SW480 (cell line): ENCODE data around the gene MED15.
A peak's percentile ranks its signal among the peaks of the same experiment; 100 is the strongest.
"Not testable (repeated sequence)": the region's sequence is repeated elsewhere in the genome, so short reads cannot be mapped to it uniquely, and the experiment has no call there.

ENCODE experiments used
- DNase-seq: peaks from one replicate; pipeline ENCODE4 v3.0.0-alpha.2; 2016; ENCODE audit warnings: low spot score

MED15 gene

GRCh38 chr22:20484948-20485683 is 22.3 kb upstream of the MED15 start:
- DNase-seq: no peak

DNA sequence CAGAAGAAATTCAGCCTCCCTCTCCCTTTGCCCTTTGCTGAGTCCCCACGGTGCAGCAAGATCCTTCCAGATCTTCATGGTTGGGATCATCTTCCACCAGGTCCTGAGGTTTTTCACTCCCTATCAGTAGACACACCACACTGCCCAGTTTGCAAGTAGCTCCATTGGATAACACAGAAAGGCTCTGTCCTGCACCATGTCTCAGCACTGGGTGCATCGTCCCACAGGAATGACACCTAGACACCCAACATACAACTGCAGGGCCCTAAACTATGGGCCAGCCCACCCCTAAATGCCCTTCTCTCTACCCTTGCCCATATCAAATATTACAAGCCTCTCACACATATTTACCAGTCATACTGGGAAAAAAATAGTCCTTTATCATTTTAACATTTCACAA is 21.2 kb upstream of the MED15 start:
- no peak for DNase-seq

GRCh38 chr22:20487715-20488114 is 19.7 kb upstream of the MED15 start:
- no peak for DNase-seq

GRCh38 chr22:20488946-20489345 is 18.5 kb upstream of the MED15 start:
- DNase-seq: no peak

- no peak for DNase-seq
Measured at GRCh38 chr22:20490183-20490940, 17.0 kb upstream of the MED15 start.

- DNase-seq: no peak
Measured at GRCh38 chr22:20490941-20491307, 16.5 kb upstream of the MED15 start.

- DNase-seq: no peak
Measured at GRCh38 chr22:20491346-20491745, 16.1 kb upstream of the MED15 start.

- DNase-seq: no peak
Measured at GRCh38 chr22:20494978-20495860, 12.2 kb upstream of the MED15 start, which contains the start of gene KLHL22. Gene KLHL22 (minus strand): TSS chr22:20495795. CDS start chr22:20489211, 6,584 bp downstream.

- DNase-seq: peak; percentile 80
Measured at GRCh38 chr22:20495861-20496681, 11.3 kb upstream of the MED15 start.

- DNase-seq: no peak
Measured at GRCh38 chr22:20497426-20497825, 10.0 kb upstream of the MED15 start.

DNA sequence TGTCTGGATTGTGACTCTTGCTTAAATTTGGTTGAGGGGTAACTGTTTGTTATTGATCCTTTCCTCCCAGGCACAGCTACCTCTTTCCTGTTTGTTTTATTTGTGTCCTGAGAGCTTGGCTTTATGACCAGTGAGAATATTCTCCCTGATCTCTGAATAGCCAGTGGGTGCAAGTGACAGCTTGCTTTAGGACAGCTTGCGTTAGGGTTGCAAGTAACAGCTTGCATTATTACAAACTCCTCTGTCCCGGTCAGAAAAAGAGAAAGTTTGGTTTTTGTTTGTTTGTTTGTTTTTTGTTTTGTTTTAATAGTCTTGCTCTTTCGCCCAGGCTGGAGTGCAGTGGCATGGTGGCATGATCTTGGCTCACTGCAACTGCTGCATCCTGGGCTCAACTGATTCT is 8.5 kb upstream of the MED15 start:
- no peak for DNase-seq

DNA sequence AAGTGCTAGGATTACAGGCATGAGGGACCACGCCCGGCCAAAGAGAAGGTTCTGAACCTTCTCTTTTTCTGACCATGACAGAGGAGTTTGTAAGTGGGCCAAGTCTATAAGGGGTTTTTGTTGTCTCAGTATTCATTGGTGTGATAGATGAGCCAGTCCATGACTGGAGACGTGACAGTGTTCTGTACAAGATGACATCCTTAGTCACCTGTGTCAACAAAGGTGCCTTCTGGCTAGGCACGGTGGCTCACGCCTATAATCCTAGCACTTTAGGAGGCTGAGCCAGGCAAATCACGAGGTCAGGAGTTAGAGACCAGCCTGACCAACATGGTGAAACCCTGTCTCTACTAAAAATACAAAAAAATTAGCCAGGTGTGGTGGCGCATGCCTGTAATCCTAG is 7.6 kb upstream of the MED15 start:
- no peak for DNase-seq

- DNase-seq: no peak
Measured at GRCh38 chr22:20503816-20504215, 3.6 kb upstream of the MED15 start.

GRCh38 chr22:20504293-20504922 is 3.0 kb upstream of the MED15 start:
- peak; percentile 77 for DNase-seq

DNA sequence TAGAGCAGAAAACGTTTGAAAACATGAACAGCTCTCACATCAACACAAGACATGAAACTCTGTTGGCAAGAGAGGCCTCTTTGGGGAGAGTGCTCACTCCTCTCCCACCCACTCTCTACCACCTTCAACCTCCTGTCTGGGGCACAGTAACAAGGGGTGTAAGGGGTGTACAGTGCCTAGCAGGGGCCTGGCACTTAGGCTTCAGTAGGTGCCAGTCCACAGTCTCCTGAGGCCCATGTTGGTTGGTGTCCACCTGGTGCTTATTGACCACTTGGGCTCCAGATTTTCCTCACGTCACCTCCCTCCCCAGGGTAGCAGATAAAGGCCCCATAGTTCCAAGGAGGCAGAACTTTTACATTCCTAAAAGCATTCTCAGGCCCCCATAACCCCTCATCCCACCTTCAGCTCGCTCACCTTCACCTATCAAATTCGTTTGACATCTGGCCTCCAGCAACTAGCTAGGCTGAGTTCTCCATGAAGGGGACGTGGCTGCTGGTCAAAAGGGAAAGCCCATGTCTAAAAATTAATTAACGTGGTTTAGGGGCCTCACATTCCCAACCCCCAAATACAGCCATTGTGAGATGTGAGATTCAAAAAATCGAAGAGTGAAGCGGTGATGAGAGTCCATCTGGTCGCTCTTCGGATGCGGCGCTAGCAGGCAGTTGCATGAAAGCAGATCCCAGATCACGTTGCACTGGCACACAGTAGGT is 712 bp upstream of the MED15 start:
- no peak for DNase-seq

GRCh38 chr22:20508067-20508755 is 801 bp downstream of the MED15 start:
- not testable (repeated sequence) for DNase-seq

GRCh38 chr22:20508815-20509271 is 1.4 kb downstream of the MED15 start:
- no peak for DNase-seq

GRCh38 chr22:20509344-20510047 is 2.1 kb downstream of the MED15 start:
- peak; percentile 84 for DNase-seq
